ENCODE results near the gene THSD4. TPM values are rescaled to one million over a fixed set of nuclear protein-coding genes. Genes with fewer than 3 reads are reported as not detected.

Gene THSD4
- total RNA-seq, 1 experiment from 2014 or later: 29.0 TPM

DNA sequence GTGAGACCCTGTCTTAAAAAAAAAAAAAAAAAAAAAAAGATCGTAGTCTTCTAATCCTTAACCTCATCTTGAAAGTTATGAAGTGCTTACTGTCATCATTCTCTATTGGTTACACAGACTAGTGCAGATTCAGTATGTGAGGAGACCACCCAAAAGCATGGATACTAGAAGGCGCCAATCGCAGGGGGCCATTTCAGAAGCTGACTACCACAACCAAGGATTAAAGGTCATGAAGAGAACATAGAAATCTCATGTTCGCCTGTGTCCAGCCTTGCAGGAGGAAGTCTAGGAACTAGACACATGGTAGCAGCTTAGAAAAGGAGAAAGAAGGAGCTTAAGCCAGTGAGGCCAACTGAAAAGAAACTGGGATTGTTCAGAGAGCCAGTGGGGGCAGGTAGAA is 207.8 kb downstream of the THSD4 start:
- H3K4me3 ChIP-seq (ENCODE audit: low read length): no peak overlapping the region
- H3K9me2 ChIP-seq (replicated peaks; ENCODE audit: low read length): no peaks in the 10 kb centered on the region
- H3K9ac ChIP-seq (ENCODE audit: low read length): no peak overlapping the region
- no peak overlapping the region for H3K4me2 ChIP-seq (ENCODE audit: low read length)
- DNase-seq: no peak
- H3K27ac ChIP-seq (ENCODE audit: low read length): no peak overlapping the region
- TF ChIP-seq EZH2phosphoT487 (IDR thresholded peaks at IDR 0.05; ENCODE audit: borderline replicate concordance, low read length): no peak
- TF ChIP-seq, protein P1, sequence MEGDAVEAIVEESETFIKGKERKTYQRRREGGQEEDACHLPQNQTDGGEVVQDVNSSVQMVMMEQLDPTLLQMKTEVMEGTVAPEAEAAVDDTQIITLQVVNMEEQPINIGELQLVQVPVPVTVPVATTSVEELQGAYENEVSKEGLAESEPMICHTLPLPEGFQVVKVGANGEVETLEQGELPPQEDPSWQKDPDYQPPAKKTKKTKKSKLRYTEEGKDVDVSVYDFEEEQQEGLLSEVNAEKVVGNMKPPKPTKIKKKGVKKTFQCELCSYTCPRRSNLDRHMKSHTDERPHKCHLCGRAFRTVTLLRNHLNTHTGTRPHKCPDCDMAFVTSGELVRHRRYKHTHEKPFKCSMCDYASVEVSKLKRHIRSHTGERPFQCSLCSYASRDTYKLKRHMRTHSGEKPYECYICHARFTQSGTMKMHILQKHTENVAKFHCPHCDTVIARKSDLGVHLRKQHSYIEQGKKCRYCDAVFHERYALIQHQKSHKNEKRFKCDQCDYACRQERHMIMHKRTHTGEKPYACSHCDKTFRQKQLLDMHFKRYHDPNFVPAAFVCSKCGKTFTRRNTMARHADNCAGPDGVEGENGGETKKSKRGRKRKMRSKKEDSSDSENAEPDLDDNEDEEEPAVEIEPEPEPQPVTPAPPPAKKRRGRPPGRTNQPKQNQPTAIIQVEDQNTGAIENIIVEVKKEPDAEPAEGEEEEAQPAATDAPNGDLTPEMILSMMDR (conservative IDR thresholded peaks at IDR 0.05; ENCODE audit: low read depth, low read length): no peak
- no peak for TF ChIP-seq EZH2 (IDR thresholded peaks at IDR 0.05; ENCODE audit: low read length, unreplicated experiment)
- no TSS peak for BruUV-seq (replicated peaks)
- H3K9me3 ChIP-seq (ENCODE audit: low read length): no peaks in the 10 kb centered on the region
- peaks cover 14% of the 10 kb centered on the region for H3K4me1 ChIP-seq (ENCODE audit: insufficient read depth, low read length)
- no peak for ATAC-seq
- intact Hi-C loops (cut with micrococcal nuclease): no loop called here
- ChIA-PET CTCF (no interaction called here), POLR2A (ENCODE audit: unreplicated experiment) (no interaction called here)
- no peaks in the 10 kb centered on the region for H3K79me2 ChIP-seq (ENCODE audit: low read length)
- H3K27me3 ChIP-seq (ENCODE audit: low read length): no peaks in the 10 kb centered on the region
- no peaks in the 10 kb centered on the region for H3F3A ChIP-seq (ENCODE audit: low read length, unreplicated experiment)
- no peaks in the 10 kb centered on the region for H3K36me3 ChIP-seq (ENCODE audit: low read depth, low read length)
- H4K20me1 ChIP-seq (ENCODE audit: low read length): no peaks in the 10 kb centered on the region
- no peak overlapping the region for H2AFZ ChIP-seq (ENCODE audit: low read length)

DNA sequence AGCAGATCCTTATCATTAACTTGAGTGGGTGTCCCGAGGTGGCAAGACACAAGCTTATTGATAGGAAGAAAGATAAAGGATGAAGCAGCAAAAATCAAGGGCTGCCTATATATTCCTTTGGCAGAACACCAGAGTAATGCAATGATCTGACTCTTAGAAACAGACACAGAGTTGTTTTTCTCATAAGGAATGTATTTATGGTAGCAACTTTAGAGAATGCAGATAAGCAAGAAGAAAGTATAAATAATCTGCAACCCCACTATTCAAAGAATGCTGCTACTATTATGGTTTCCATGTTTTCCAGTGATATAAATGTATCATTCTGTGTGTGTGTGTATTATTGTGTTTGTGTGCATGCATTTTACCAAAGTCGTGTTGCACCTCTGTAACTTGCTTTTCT is 208.3 kb downstream of the THSD4 start:
- ATAC-seq (no peak), DNase-seq (no peak)
- BruUV-seq (replicated peaks): no TSS peak
- POLR2A ChIA-PET (ENCODE audit: unreplicated experiment): no interaction called here
- H3K27ac ChIP-seq (ENCODE audit: low read length): no peak overlapping the region
- no peaks in the 10 kb centered on the region for H3K9me3 ChIP-seq (ENCODE audit: low read length)
- no peak overlapping the region for H3K9ac ChIP-seq (ENCODE audit: low read length)
- CTCF ChIA-PET: no interaction called here
- no peak overlapping the region for H2AFZ ChIP-seq (ENCODE audit: low read length)
- H3K4me3 ChIP-seq (ENCODE audit: low read length): no peak overlapping the region
- TF ChIP-seq, protein P1 (conservative IDR thresholded peaks at IDR 0.05; ENCODE audit: low read depth, low read length): no peak
- no peak for TF ChIP-seq EZH2 (IDR thresholded peaks at IDR 0.05; ENCODE audit: low read length, unreplicated experiment)
- TF ChIP-seq EZH2phosphoT487 (IDR thresholded peaks at IDR 0.05; ENCODE audit: borderline replicate concordance, low read length): no peak
- H3F3A ChIP-seq (ENCODE audit: low read length, unreplicated experiment): no peaks in the 10 kb centered on the region
- H3K79me2 ChIP-seq (ENCODE audit: low read length): no peaks in the 10 kb centered on the region
- H3K4me1 ChIP-seq (ENCODE audit: insufficient read depth, low read length): peaks cover 14% of the 10 kb centered on the region
- H3K27me3 ChIP-seq (ENCODE audit: low read length): no peaks in the 10 kb centered on the region
- intact Hi-C loops (cut with micrococcal nuclease): no loop called here
- no peaks in the 10 kb centered on the region for H3K36me3 ChIP-seq (ENCODE audit: low read depth, low read length)
- H3K4me2 ChIP-seq (ENCODE audit: low read length): no peak overlapping the region
- H3K9me2 ChIP-seq (replicated peaks; ENCODE audit: low read length): no peaks in the 10 kb centered on the region
- no peaks in the 10 kb centered on the region for H4K20me1 ChIP-seq (ENCODE audit: low read length)

- TF ChIP-seq, protein P1 (conservative IDR thresholded peaks at IDR 0.05; ENCODE audit: low read depth, low read length): no peak
- no peak for TF ChIP-seq EZH2phosphoT487 (IDR thresholded peaks at IDR 0.05; ENCODE audit: borderline replicate concordance, low read length)
- TF ChIP-seq EZH2 (IDR thresholded peaks at IDR 0.05; ENCODE audit: low read length, unreplicated experiment): no peak
- no peaks in the 10 kb centered on the region for H4K20me1 ChIP-seq (ENCODE audit: low read length)
These were observed 210.2 kb downstream of the THSD4 start for GRCh38 chr15:71325481-71325880.

More at GRCh38 chr15:71325481-71325880, 210.2 kb downstream of the THSD4 start:
- DNase-seq (peak; percentile 32), ATAC-seq (peak; percentile 39)
- Histone ChIP-seq H2AFZ (ENCODE audit: low read length) (no peak overlapping the region), H3K9me2 (replicated peaks; ENCODE audit: low read length) (no peaks in the 10 kb centered on the region), H3K9me3 (ENCODE audit: low read length) (no peaks in the 10 kb centered on the region), H3K36me3 (ENCODE audit: low read depth, low read length) (no peaks in the 10 kb centered on the region; the same call in 1 of the 2 replicates), H3K4me1 (ENCODE audit: insufficient read depth, low read length) (peaks cover 28% of the 10 kb centered on the region), H3F3A (ENCODE audit: low read length, unreplicated experiment) (no peaks in the 10 kb centered on the region), H3K27ac (ENCODE audit: low read length) (peak overlapping the region; percentile 50), H3K79me2 (ENCODE audit: low read length) (0 out of 2 replicates have a peak, but pooled peaks cover 4% of the 10 kb centered on the region), H3K4me2 (ENCODE audit: low read length) (peak overlapping the region; percentile 26; the same call in 1 of the 2 replicates), H3K4me3 (ENCODE audit: low read length) (no peak overlapping the region), H3K9ac (ENCODE audit: low read length) (no peak overlapping the region), H3K27me3 (ENCODE audit: low read length) (no peaks in the 10 kb centered on the region)
- no TSS peak for BruUV-seq (replicated peaks)
- POLR2A ChIA-PET (ENCODE audit: unreplicated experiment): no interaction called here
- intact Hi-C loops (cut with micrococcal nuclease): no loop called here
- CTCF ChIA-PET: no interaction called here
